ENCODE measurements around the gene MYH14.
A peak's percentile ranks its signal among the peaks of the same experiment; 100 is the strongest.
"Not testable (repeated sequence)": the region's sequence is repeated elsewhere in the genome, so short reads cannot be mapped to it uniquely, and the experiment has no call there.

The MYH14 gene

DNA sequence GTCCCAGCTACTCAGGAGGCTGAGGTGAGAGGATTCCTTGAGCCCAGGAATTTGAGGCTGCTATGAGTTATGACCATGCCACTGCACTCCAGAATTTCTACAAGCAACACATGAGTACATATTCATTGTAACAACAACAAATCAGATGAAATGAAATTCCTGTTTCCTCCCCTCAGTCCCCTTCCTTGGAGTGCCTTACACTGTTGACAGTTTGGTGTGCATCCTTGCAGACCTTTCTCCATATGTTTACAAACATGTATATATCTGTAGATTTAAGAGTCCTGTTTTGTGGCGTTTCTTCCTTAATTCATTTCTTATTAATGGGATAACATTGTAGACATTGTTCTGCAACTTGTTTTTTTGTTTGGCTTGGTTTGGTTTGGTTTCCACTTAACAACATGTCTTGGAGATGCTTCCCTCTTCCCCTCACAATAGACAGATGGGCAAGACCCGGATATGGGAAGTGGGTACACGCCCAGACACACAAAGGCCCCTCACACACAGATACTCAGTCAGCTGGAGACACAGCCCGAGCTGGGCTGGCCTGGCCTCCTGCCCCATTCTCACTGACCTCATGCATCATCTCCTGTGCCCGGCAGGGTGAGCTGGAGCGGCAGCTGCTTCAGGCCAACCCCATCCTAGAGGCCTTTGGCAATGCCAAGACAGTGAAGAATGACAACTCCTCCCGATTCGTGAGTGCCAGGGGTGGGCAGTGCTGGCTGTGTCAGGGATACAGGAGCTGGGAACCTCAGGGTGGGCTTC, 21.7 kb downstream of the MYH14 start:
- no peak for DNase-seq (ENCODE audit: low read depth)

DNA sequence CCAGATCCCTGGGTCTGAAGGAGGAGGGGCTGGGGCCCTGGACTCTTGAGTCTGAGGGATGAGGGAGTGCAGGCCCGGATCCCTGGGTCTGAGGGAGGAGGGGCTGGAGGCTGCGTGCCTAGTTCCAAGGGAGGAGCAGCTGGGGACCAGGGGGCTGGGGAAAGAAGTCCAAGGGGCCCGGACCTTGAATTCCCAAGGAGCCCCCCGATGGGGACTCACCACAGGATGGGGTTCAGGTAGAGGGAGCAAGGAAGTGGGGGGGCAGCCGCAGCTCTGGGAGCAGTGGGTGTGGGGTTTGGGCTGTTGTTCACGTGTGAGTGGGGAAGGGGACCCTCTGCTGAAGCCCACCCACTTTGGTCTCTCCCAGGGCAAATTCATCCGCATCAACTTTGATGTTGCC, 23.1 kb downstream of the MYH14 start:
- no peak for DNase-seq (ENCODE audit: low read depth)

DNA sequence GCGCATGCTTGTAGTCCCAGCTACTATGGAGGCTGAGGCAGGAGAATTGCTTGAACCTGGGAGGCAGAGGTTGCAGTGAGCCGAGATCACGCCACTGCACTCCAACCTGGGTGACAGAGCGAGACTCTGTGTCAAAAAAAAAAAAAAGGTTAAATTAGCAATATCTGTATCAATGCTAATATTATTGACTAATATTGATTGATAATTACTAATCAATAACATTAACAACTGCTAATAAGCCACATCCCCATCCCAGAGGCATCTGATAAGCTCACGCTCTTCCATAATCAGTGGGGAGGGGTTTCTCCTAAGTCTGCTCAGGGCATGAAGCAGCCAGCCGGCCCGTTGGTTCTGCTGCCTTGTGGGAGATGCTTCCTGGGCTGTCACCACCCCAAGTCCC, 24.7 kb downstream of the MYH14 start:
- DNase-seq (ENCODE audit: low read depth), result not testable (repeated sequence)

DNA sequence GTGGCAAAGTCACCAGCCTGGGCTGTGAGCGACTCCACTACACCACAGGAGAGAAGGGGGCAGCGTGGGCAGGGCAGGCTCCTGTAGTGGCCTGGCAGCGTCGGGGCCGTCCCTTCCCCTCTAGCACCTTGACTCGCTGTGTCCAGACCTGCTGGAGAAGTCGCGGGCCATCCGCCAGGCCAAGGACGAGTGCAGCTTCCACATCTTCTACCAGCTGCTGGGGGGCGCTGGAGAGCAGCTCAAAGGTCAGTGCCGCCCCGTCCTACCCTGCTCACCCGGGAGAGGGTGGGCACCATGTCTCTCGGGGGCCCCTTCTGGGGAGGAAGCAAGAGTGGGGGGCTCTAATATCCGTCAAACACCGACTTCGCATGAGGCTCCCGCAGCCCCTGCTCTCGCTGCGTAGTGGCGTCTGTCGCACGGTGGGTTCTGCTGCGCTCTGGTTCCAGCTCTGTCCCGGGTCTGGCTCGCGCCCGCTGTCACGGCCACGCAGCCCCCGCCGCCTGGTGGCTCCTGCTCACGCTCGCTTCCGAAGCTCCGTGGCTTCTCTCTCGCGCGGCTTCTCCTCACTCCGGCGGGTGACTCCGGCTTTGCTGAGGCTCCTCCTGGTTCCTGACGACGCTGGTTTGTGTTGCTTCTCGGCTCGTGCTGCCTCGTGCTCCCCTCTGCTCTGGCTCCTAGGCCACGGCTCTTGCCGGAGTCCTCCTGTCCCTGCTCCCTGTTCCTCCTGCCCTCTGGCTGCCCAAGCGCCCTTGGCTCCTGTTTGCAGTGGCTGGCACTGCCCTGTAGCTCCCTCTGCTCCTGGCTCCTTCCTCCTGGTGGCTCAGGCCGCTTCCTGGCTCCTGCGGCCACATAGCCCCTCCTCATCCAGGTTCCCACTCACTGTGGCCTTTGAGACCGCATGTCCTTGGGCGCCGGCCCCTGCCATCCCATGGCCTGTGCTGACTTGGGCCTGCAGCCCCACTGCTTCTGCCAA, 27.2 kb downstream of the MYH14 start:
- no peak for DNase-seq (ENCODE audit: low read depth)

DNA sequence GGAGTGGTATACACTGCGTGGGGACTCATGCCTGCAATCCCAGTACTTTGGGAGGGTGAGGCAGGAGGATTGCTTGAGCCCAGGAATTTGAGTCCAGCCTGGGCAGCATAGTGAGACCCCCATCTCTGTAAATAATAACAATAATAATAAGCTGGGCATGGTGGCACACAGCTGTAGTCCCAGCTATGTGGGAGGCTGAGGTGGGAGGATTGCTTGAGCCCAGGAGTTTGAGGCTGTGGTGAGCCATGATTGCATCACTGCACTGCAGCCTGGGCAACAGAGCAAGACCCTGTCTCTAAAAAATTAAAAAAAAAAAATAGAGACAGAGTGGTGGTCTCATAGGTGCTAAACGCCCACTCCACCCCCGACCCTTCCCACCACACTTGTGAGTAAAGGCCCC, 28.0 kb downstream of the MYH14 start:
- not testable (repeated sequence) for DNase-seq (ENCODE audit: low read depth)

DNA sequence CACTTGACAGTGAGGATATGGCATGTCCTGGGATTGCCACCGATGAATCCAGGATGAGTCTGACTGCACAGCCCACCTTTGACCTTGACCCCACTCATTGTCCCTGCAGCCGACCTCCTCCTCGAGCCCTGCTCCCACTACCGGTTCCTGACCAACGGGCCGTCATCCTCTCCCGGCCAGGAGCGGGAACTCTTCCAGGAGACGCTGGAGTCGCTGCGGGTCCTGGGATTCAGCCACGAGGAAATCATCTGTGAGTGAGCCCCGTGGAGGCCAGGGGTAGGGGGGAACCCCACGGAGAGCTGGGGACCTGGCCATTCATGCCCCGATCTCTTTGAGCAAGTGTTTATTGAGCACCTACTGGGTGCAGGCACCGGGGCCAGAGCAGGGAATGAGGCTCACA, 28.4 kb downstream of the MYH14 start:
- DNase-seq (ENCODE audit: low read depth), result no peak

DNA sequence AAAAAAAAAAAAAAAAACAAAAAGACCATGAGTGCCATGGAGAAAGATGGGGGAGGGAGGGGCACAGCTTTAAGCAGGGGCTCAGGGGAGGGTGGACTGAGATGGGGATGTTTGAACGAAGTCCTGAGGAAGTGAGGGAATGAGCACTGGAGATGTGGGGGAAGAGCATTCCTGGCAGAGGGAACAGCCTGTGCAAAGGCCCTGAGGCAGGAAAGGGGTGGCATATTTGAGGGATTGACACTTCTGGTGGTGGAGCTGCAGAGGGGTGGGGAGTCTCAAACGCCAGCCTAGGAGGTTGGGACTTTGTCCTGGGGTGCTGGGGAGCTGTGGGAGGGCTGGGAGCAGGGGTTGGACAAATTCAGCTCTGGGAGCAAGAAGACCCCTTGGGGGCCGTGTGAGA, 29.2 kb downstream of the MYH14 start:
- no peak for DNase-seq (ENCODE audit: low read depth)

DNA sequence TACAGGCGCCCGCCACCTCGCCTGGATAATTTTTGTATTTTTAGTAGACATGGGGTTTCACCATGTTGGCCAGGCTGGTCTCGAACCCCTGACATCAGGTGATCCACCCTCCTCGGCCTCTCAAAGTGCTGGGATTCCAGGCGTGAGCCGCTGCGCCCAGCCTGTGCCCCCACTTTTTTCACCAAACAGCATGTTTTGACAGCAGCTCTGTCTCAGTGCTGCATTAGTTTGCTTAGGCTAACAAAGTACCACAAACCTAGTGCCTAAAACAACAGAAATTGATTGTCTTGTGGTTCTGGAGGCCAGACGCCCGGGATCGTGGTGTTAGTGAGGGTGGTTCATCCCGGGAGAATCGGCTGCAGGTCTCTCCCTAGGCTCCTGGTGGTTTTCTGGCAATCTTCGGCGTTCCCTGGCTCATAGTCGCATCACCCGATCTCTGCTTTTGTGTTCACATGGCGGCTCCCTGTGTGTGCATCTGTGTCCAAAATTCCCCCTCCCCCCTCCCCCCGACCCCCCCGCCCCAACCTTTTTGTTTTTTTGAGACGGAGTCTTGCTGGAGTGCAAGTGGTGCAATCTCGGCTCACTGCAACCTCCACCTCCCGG, 30.0 kb downstream of the MYH14 start:
- no peak for DNase-seq (ENCODE audit: low read depth)

DNA sequence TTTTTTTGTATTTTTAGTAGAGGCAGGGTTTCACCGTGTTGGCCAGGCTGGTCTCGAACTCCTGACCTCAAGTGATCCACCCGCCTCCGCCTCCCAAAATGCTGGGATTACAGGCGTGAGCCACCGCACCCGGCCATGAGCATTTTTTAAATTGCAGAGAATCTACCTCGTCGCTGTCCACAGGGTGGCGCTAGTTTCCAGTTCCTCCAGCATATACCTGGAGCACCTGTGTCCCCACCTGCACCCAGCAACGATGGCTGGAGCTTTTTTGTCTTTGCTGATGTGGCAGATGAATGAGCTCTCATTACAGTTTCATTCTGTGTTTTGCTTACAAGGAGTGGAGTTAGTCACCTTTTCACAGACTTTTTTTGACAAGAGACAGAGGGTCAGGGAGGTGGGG, 34.1 kb downstream of the MYH14 start:
- DNase-seq (ENCODE audit: low read depth), result not testable (repeated sequence)

DNA sequence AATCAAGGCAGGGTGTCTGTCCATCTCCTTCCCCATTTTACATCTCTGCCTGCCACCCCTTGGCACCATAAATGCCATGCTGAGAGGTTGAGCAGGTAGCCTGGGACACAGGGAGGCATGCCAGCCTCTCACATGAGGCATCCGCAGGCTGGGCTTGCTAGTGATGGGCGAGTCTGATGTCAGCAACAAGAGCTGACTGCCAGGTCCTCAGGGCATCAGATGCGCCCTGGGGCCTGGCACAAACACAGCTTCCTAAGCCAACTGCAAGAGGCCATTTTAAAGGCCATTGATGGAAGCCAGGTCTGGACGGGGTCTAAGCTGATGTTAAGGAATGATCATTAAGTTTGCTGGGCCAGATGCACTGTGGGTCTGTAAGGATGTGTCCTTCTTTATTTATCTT, 34.6 kb downstream of the MYH14 start:
- no peak for DNase-seq (ENCODE audit: low read depth)

DNA sequence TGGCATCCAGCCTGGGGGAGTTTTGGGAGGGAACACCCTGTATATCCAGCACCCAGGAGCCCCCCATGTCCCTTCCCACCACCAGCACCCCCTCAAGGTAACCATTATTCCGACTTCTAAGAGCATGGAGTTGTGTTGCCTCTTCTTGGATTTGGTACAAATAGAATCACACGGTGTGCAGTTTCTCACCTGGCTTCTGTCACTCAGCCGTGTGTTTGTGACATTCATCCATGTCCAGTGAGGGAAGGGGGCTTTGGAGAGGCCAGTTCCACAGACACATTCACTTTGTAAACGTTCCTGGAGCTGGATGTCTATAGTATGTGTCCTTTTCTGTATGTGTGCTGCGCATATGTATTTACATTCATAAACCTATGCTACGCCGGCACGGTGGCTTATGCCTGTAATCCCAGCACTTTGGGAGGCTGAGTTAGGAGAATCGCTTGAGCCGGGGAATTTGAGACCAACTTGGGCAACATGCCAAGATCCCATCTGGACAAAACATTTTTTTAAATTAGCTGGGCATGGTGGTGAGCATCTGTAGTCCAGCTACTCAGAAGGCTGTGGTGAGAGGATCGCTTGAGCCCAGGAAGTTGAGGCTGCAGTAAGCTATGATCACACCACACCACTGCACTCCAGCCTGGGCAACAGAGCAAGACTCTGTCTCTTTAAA, 36.6 kb downstream of the MYH14 start:
- DNase-seq (ENCODE audit: low read depth), result no peak

DNA sequence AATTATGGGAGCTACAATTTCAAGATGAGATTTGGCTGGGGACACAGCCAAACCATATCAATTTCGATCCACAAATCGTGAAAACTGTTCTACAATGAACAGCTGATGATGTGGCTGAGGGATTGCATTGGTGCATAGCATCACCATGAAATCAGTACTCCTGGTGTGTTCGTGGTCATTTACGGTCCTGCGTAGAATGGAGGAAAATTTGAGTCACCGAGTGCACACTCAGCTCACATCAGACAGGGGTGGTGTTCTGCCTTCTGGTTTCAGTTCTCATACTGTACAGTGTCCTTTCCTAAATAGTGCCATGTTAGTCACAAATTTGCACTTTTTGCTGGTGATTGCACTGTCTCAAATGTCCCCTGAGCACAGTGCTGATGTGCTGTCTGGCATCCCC, 39.2 kb downstream of the MYH14 start:
- DNase-seq (ENCODE audit: low read depth), result peak; percentile 22

DNA sequence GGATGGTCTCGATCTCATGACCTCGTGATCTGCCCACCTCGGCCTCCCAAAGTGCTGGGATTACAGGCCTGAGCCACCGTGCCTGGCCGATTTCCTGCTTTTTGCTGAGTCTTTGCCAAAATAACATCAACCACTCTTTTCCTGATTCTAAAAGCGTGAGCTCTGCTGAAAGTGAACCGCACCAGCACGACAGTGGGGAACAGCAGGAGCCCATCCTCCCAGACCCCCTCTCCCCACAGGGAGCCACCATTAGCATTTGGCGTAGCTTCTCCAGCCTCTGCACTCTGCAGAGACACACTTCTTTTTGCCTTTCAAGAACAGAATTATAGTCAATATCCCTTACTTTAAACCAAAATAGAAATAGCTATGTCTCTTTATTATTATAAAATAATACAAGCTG, 41.3 kb downstream of the MYH14 start:
- no peak for DNase-seq (ENCODE audit: low read depth)

DNA sequence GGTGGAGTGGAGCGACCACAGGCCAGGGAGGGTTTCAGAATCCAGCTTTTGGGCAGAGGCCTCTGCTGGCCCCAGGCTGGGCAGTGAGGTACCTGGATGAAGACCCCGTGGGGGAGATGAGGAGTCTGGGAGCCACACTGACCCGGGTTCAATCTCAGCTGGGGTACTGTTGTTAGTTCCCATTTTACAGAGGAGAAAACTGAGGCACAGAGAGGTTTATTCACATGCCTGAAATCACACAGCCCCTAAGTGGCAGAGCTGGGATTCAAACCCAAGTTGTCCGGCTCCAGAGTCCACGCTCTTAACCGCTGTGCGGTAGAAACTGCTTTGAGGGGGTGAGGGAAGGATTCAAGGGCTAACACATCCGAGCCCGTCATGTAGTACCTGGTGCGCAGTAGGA, 45.0 kb downstream of the MYH14 start:
- no peak for DNase-seq (ENCODE audit: low read depth)

DNA sequence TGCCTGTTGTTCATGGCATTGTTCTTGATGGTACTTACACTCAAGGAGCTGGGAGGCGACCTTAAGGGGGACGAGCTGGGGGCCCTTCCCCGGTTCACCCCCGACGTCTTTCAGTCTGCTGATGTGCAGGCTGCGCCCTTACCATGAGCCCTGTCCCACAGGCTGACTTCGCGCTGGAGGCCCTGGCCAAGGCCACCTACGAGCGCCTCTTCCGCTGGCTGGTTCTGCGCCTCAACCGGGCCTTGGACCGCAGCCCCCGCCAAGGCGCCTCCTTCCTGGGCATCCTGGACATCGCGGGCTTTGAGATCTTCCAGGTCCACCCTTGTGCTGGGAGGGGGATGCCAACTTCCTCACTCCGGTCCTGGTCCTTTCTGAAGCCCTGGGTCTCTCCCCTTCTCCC, 45.4 kb downstream of the MYH14 start:
- DNase-seq (ENCODE audit: low read depth), result no peak

DNA sequence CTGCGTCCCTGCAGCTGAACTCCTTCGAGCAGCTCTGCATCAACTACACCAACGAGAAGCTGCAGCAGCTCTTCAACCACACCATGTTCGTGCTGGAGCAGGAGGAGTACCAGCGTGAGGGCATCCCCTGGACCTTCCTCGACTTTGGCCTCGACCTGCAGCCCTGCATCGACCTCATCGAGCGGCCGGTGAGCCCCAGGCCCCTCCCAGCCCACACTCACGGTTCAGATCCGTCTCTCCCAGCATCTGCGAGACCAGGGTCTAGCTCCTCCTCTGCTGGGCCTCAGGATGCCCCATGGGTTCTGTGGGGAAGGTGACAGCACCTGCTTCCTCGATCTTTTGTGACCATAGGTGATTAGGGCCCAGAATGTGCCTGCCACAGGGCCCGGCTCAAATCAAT, 46.2 kb downstream of the MYH14 start:
- DNase-seq (ENCODE audit: low read depth), result no peak

DNA sequence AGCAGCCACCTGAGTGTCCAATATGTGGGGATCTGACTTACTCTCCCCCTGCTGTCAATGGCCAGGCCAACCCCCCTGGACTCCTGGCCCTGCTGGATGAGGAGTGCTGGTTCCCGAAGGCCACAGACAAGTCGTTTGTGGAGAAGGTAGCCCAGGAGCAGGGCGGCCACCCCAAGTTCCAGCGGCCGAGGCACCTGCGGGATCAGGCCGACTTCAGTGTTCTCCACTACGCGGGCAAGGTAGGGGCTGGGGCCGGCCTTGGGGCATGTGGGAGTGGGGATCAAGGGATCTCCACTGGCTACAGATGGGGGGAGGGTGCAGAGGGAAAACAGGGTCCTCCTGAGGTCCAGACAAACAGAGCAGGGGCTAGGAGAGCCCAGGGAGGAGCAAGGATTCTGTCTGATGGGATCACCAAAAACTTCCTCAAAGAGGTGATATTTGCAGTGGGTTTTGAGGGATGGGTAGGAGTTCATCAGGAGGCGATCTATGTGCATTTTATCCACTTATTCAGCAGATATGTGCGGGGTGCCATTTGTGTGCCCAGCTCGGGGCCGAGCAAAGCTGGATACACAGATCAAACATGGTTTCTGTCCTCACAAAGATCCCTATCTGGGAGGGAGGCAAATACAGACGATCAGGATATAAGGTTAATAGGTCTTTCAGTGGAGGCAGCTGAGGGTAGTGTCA, 47.2 kb downstream of the MYH14 start:
- no peak for DNase-seq (ENCODE audit: low read depth)

DNA sequence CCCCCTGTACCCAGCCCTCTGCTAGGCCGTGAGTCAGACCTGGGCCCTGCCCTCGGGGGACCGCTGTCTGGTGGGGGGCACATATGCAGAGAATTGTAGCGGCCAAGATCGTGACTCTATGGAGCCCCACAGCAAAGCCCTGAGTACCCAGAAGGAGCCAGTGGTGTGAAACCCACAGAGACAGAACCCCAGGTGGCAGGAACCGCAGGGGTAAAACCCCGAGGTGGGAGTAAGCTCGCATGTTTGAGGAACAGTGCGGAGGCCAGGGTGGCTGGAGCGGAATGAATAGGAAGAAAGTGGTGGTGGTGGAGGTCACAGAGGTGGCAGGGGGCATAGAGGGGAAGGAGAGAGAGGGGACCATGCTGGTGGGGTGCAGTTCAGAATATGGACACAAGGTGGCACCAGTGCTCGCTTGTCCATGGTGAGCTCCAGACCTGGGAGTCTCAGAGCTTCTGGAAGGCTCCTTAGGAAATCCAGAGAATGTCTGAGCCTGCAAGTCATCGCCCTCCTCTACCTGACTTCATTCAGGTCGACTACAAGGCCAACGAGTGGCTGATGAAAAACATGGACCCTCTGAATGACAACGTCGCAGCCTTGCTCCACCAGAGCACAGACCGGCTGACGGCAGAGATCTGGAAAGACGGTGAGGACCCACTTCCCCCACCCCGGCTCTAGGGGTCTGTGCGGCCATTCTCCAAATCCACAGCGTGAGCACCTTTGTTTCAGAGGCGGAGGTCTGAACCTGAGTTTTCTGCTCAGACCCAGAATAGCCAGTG, 48.9 kb downstream of the MYH14 start:
- DNase-seq (ENCODE audit: low read depth), result peak; percentile 34

DNA sequence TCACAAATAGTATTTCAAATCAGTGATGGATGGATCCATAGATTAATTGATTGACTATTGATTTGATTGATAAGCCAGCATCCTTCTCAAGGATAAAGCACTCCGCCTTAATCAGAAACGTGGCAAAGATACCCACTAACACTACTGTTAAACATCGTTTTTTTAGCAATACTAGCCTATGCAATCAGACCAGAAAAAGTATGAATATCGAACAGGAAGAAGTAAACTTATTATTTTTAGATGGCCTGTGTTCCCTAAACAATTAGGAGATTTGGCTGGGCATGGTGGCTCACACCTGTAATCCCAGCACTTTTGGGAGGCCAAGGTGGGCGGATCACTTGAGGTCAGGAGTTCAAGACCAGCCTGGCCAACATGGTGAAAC, 49.5 kb downstream of the MYH14 start:
- no peak for DNase-seq (ENCODE audit: low read depth)

DNA sequence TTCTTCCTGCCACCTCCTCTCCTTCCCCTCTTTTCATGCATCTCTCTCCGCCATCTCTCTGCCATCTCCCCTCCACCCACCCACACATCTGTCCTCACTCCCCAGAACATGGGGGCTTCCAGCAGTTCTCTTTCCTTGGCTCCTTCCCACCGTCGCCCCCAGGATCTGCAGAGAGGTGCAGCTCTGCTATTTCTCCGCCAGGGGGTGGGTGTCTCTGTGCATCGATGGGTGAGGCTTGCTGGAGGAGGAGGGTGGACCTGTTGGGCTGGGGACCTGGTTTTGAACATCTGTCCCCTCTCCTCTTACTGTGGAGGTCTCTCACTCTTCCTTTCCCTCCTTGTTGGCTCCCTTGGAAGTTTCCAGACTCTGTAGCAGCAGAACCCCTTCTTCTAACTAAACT, 51.7 kb downstream of the MYH14 start:
- DNase-seq (ENCODE audit: low read depth), result no peak

DNA sequence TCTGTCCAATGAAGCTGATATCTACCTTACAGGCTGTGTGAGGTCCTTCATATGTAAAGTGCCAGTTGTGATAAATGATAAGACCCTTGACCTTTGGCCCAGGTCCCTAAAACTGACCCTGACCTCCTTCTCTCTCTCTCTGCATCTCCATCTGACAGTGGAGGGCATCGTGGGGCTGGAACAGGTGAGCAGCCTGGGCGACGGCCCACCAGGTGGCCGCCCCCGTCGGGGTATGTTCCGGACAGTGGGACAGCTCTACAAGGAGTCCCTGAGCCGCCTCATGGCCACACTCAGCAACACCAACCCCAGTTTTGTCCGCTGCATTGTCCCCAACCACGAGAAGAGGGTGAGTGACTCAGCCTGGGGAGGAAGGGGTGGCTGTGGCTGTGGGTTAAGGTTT, 53.7 kb downstream of the MYH14 start:
- no peak for DNase-seq (ENCODE audit: low read depth)
